HG03457 (cell line): ENCODE results near the gene EXOSC7.
A peak's percentile ranks its signal among the peaks of the same experiment; 100 is the strongest.

ENCODE experiments used
- ATAC-seq: cut with Tn5 transposase; IDR thresholded peaks from one replicate; pipeline ENCODE4 v1.9.1; 2021; ENCODE audit warnings: moderate number of reproducible peaks; ENCODE audit not compliant: unreplicated experiment

Gene EXOSC7

DNA sequence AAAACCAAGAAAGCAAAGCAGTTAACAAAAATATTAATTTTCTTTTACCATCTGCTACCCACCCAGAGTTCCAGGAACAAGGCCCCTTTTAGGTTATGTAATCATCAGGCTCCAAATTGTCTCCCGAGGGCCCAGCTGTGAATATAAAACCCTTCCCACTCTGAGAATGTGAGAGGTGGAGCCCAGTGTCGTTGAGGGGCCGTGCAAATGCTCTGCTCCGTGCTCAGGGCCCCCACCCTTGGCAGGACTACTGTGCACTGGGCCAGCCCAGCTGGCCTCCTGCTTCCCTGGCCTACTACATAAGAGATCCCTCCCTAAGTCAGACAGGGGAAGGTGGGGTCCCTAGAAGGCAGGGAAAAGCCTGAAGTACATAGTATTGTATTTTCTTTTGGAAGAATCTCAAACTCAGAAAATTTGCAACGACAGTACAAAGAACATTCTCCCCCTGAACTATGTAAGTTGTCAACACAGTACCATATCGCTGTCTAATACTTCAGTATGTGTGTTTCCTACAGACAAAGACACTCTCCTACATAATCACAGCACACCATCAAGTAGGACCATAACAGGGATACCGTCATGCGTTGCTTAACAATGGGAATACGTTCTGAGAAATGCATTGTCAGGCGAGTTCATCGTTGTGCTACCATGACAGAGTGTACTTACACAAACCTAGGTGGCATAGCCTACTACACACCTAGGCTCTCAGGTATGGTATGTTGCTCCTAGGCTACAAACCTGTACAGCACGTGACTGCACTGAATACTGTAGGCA lies 45.7 kb downstream of the EXOSC7 start:
- ATAC-seq, result no peak

DNA sequence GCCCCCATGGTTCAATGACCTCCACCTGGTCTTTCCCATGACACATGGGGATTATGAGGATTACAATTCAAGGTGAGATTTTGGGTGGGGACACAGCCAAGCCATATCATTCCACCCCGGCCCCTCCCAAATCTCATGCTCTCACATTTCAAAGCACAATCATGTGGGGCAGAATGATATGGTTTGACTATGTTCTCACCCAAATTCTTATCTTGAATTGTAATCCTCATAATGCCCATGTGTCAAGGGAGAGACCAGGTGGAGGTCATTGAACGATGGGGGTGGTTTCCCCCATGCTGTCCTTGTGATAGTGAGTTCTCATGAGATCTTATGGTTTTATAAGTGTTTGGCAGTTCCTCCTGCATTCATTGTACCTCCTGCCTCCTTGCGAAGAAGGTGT lies 47.6 kb downstream of the EXOSC7 start:
- ATAC-seq, result no peak

DNA sequence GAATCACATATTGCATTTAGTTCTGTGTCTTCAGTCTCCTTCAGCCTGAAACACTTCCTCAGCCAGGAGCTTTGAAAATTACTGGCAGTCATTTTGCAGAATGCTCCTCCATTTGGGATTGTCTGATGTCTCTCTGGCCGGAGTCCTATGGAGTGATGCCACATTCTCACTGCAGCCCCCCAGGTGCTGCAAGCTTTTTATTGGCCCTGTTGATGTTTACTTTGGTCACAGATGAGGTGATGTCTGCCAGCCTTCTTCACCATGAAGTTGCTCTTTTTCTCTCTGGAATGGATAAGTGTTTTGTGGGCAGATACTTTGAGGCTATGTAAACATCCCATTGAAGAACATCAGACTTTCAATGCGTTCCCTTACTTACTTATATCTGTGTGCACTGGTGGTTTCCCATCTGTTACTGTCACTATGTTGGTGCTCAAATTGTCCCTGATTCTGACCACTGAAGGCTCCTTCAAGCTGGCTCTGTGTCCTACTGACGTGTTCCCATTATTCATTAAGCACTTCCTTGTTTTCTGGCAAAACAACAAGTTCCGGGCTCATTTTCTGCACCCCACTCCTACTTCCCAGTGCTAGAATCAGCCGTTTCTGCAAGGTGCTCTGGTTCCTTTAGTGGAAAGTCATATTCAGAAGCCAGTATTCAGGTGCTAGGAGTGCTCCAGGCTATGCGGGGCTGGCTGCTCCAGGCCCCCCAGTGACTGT lies 48.7 kb downstream of the EXOSC7 start:
- ATAC-seq, result no peak

DNA sequence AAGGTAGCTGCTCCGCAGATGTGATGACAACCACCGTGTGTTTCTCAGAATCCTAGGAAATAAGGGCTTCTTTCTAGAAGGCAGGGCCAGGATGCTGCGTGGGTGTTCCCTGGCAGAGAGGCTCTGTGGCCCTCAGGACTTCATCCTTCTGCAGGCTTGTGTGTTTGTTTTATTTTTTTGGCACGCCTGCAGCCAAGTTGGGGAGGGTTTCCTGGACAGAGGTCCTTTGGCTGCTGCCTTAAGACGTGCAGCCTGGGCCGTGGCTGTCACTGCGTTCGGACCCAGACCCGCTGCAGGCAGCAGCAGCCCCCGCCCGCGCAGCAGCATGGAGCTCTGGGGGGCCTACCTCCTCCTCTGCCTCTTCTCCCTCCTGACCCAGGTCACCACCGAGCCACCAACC lies 50.0 kb downstream of the EXOSC7 start, which contains the start of gene CLEC3B:
Gene CLEC3B, plus strand, starts transcription at position 266 of the 400 bp plus-strand sequence. Its CDS starts 60 bp downstream, at position 326.
- ATAC-seq, result no peak

DNA sequence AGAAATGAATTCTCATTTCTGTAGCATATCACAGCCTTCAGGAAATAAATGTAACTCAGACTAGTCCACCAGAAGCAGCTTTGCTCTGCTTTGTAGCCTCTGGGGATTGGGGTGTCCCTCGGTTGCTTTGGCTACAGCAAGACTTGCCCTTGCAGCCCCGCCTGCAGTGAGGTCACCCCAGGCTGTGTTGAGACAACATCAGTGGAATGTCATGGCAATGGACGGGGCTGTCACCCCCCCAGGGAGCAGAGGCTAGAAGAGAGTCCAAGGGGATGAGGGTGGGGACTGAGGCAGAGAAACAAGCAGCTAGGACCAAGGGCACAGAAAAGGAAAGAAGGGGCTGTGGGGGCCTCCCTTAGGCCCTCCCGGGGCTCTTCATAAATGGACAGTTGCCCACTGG lies 50.9 kb downstream of the EXOSC7 start:
- no peak for ATAC-seq

DNA sequence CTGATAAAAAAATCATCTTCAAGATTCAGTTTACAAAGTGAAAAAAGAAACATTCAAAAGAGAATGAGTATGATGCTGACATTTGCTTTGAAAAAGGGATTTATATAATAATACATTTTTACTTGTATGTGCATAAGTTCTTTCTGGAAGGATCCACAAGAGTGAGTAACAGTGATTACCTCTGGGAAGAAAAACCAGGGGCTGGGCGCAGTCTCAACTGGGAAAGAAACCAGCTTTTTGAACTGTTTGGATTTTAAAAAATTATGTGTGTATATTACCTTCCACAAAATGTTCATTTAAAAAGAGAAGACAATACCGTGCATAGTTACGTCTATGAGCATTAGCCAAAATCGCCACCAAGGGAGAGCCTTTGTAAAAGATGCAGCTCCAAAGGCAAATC lies 51.4 kb downstream of the EXOSC7 start:
- ATAC-seq, result no peak

DNA sequence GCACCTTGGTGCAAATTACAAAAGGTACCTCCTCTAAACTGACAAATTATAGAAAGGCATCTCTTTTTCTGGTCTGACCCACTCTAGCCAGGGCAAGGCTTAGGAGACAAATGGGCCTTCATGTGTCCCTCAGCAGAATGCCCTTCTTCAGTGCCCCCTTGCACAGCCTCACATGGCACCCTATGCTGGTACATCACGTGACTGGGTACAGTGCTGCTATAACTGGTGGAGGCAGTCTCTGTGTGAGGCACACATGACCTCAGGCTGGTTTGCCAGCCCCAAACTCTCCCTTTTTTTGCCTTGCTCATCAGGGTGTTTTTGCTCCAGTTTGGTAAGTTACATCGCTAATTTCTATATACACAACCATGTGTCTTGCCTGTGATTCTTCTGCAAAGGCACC lies 53.2 kb downstream of the EXOSC7 start:
- ATAC-seq, result no peak

DNA sequence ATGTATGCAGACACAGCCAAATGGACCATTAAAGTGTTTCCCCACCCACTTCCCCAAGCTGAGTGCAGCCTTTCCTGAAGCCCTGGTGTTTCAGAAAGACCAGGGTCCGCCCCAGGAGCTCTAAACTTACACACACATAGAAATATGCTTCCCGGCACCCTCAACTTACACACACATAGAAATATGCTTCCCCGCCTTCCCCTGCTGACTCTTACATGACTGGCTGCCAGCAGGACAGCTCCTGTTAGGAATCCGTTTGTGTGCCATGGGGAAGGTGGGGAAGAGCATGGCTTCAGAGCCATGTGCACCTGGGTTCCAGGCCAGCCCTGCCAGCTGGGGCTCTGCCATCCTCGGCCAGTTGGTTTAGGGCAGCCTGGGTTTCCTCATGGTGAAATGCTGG lies 53.6 kb downstream of the EXOSC7 start:
- no peak for ATAC-seq

DNA sequence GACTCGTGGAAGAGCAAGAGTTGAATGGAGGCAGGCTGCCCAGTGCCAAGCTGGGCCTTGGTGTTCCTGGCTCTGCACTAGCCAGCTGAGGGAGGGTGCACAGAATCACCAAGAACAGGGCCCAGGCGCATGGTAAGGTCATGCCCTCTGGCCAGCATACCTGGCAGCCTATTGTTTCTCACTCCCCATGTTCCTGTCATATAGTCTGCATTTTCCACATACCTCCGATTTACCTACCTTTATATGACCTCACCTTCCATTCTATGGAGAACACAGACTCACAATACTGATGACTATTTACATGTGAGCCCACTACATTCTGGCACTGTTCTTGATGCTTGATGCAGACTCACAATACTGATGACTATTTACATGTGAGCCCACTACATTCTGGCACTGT lies 55.5 kb downstream of the EXOSC7 start:
- ATAC-seq, result no peak

DNA sequence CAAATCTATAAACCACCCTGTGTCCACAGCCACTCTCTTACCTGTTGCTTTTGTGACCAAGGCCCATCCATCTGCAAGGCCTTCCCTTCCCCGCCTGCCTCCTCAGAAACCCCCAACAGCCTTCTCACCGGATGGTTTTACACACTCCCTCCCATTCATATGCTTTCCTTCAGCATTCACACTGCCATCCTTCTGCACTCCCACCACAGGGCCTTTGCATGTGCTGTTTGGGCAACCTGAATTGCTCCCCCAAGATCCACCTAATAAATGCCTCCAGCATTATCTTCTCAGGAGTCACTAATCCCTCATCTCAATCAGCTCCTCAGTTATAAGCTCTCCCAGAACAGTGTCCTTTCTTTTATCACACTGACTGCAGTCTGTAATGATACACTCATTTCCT lies 56.1 kb downstream of the EXOSC7 start:
- ATAC-seq, result no peak

DNA sequence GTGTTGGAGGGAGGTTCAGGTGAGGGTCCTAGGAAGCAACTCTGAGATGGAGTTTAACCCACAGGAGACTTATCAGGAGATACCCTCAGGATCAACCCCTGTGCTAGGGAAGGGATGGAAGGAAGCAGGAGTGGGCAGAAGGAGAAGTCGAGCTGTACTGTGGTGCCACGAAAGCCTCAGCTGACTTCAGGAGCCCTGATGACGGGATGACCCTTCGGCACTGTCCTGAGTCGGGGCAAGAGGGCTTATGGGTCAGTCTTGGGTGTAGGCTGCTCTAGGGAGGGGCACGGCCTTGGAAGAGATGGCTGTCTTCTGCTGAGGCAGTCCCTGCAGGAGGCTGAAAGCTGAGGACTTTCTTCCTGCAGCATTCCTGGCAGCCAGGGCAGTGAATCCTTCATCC lies 57.7 kb downstream of the EXOSC7 start:
- ATAC-seq, result no peak

DNA sequence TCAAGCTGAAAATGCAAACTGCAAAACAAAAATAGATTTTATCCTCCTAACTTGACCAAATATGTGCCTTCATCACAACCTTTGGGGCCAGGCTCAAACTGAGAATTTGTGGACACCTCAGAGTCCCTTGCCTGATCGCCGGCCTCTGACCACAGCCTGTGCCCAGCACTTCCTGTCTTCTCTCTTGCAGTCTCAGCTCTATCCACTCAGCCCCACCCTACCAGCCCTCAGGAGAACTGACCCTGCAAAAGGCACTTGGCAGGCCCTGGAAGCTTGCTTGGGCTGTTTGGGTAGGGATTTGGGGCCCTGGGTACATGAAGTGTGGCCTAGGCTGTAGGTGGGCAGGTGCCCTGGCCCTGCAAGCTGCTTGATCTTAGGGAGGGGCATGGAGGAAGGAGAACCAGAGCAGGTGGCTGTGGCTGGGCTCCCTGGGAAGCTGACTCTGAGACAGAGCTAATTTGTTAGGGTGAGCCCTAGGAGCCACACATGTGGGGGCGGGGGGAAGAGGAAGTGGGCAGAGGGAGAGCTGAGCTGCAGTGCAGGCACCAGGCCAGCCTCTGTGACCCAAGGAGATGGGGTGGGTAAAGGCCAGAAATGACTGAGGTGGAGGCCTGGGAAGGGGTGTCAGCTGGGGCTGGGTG lies 58.7 kb downstream of the EXOSC7 start:
- no peak for ATAC-seq

DNA sequence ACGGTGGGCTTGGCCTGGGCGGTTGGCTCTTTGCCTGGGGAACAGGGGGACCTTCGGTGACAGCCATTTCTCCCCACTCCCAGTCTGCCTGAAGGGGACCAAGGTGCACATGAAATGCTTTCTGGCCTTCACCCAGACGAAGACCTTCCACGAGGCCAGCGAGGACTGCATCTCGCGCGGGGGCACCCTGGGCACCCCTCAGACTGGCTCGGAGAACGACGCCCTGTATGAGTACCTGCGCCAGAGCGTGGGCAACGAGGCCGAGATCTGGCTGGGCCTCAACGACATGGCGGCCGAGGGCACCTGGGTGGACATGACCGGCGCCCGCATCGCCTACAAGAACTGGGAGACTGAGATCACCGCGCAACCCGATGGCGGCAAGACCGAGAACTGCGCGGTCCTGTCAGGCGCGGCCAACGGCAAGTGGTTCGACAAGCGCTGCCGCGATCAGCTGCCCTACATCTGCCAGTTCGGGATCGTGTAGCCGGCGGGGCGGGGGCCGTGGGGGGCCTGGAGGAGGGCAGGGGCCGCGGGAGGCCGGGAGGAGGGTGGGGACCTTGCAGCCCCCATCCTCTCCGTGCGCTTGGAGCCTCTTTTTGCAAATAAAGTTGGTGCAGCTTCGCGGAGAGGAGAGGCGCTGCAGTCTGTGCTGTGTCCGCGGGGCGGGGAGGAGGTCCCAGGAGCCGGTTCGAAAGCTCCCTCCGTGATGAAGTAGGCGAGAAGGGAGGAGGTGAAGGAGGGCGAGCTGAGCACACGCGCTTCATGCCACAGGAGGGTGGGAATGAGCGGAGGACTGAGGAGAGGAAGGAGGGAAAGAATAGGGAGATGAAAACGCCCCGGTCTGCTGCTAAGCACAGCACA lies 59.6 kb downstream of the EXOSC7 start:
- ATAC-seq, result no peak

DNA sequence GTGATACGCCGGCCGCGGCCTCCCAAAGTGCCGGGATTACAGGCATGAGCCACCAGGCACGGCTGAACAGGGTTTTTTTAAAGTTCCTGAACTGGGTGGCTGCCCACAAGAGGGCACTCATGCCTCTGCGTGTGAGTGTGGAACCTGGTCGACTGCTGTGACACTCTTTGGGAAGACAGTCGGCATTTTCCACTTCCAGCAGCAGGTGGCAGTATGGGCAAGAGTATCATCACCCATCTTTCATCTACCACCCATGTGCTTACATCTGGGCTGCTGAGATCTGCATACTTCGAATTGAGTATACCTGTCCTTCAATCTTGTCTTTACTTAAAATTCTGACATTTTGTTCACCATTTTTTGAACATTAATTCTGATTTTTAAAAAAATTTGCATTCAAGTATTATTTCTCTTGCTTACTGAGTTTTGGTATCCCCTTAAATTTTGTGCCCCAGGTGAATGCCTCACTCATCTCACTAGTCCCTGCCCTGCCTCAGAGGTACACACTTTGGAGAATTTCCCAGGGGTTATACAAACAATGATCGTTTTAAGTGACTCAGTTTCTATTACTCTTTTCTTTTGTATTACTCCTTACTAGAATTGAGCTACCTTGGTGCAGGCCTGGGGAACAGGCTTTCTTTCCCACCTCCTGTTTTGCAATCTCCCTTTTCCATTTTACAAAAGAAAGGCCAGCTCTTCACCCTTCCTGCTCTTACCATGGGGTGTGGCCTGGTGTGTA lies 61.8 kb downstream of the EXOSC7 start:
- ATAC-seq, result peak; percentile 55

DNA sequence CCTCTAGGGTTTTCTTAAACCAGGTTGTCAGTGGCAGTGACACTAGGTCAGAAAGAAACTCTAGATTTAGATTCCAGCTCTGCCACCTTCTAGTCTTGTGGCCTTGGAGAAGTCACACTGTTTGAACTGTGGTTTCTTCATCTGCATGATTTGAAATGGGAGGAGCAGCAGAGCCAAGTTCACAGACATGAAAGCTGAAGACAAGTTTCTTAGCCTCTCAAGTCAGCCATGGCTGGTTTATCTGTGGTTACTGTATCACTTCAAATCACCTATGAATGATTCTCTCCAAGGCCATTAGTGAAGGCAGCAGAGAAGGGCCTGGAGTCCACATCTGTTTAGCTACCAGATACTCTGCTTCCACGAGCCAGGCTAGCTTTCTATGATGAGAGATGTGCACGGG lies 65.6 kb downstream of the EXOSC7 start:
- ATAC-seq, result no peak

DNA sequence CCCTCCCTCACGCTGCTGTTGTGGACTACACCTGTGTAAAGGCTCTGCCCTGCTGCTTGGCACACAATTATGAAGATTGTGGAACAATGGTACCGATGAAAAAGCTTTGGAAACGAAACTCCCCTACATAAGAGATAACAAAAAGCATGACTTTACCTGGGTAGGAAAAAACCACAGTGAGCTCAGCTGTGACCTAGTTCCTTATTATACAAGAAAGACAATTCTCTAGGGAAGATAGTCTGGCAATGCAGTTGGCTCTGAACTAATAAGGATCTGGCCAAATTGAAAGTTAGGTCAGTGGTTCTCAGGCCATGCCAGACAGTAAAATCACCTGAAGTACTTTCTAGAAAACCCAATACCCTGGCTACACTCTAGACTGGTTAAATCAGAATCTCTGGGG lies 66.1 kb downstream of the EXOSC7 start:
- no peak for ATAC-seq

DNA sequence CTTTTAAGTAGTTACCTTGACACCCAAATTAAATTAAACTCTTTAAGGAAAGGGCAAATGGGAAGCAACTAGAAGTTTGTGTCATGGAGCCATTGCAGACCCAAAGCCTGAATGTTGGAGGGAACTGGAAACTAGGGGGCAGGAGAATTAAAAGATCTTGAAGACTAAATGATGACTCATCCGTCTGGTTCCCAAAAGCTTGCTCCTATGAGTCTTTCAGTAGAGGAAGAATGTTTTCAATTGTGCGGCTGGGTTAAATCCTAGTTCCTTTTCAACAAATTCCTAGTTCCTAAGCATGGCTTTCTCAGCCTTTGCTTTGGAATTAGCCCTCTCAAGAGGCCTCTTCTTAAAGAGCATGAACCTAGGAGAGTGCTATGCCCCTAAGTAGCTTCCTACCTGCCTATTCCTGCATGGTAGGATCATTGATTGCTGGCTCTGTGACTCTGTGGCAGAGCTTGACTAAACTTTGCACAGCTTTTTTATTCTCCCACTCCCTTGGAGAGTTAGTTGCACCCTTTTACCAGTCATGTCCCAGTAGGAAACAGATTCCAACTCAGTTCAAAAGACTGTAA lies 67.8 kb downstream of the EXOSC7 start:
- no peak for ATAC-seq

DNA sequence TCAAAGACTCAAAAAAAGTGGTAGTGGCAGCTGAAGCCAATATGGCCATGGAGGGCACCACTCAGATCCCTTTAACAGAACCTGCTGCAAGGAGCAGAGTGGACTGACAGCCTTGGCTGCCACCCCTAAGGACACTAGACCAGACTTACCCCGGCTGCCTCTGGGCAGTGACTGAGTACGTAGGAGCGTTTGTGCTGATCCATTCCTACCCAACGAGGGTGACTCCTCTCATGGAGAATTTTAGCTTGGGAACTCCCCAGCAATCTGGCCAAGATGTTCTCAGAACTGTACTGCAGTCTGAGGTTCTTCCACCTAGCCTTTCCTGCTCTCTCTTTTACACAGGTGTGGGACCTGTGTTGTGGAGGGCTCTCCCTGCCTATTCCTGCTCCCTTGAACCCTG lies 72.2 kb downstream of the EXOSC7 start:
- no peak for ATAC-seq

DNA sequence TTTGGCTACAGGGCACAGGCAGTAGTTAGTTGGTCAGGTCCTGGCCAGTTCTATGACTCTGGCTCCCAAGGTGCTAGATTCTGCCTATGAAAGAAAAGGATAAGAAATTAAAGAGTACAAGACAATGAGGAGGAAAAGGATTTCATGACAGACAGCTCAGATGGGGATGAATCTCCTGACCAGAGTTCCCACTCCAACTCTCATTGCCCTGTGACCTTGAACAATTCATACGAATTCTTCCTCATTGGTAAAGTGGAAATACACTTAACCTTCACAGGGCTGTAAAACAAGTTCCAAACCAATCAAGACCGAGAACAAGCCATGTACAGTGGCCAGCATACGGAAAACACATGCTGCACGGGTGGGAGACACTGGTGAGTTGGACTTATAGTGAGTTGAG lies 73.8 kb downstream of the EXOSC7 start:
- no peak for ATAC-seq

DNA sequence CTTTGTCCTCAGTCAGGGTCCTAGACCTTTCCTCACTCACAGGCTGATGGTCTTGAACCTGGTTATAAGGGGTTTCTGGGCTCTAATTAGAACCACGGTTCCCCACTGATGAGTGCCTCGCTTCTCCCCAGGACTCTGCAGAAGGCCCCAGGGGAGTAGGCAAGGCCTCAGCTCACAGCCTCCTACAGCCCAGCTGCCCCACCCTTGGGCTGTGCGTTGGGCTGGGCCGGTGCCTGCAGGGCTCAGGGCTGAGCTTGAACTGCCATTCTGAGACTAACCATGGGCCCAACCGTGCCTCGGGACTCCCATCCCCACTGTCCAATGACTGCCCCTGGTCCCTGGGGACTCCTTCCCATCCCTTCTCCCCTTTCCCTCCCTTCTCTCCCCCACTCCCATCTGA lies 75.6 kb downstream of the EXOSC7 start:
- ATAC-seq, result no peak
